Upper lobe of left lung (tissue), 6 donors: ENCODE measurements around the gene KRTAP5-6. TPM values are rescaled to one million over a fixed set of nuclear protein-coding genes. Genes with fewer than 3 reads are reported as not detected.

Experiments
- ATAC-seq, 2 donors: fragments of 200-7000 bp; cut with Tn5 transposase; one replicate each; pipeline ENCODE4 v1.9.1; 2022; ENCODE audit warnings: mild to moderate bottlenecking in 2 of 2, moderate library complexity in 2 of 2; ENCODE audit not compliant: low FRiP score in 2 of 2
- DNase-seq, 2 donors: peaks; one replicate each; pipeline ENCODE4 v3.0.0-alpha.2; 2019 to 2020
- H3K27ac ChIP-seq, 4 donors: fragments of 200-600 bp; sonication (generic); one replicate each; pipeline ENCODE4 v1.5.1; 2016 to 2019
- H3K27me3 ChIP-seq, 4 donors: fragments of 200-600 bp; sonication (generic); one replicate each; pipeline ENCODE4 v1.5.1; 2017 to 2019
- H3K36me3 ChIP-seq, 4 donors: fragments of 200-600 bp; sonication (generic); one replicate each; pipeline ENCODE4 v1.5.1; 2016 to 2019
- H3K4me1 ChIP-seq, 4 donors: fragments of 200-600 bp; sonication (generic); one replicate each; pipeline ENCODE4 v1.5.1; 2018 to 2019
- H3K4me3 ChIP-seq, 4 donors: fragments of 200-600 bp; sonication (generic); one replicate each; pipeline ENCODE4 v1.5.1; 2017 to 2019; ENCODE audit warnings: mild to moderate bottlenecking in 2 of 4, moderate library complexity in 1 of 4
- H3K9me3 ChIP-seq, 4 donors: fragments of 200-600 bp; sonication (generic); one replicate each; pipeline ENCODE4 v1.5.1; 2018 to 2019
- CTCF ChIP-seq, 6 experiments: fragments of 450-650 bp in 4 of 6; fragments of 200-600 bp in 2 of 6; sonication (generic) in 2 of 6; IDR thresholded peaks; one replicate each; pipeline ENCODE4 v1.5.1; 2016 to 2019; ENCODE audit warnings: antibody characterized with exemption in 6 of 6
- EP300 ChIP-seq, 4 donors: sonication (generic); formaldehyde crosslinking; IDR thresholded peaks; one replicate each; pipeline ENCODE4 v1.5.1; 2017; ENCODE audit warnings: antibody characterized with exemption in 4 of 4, control low read depth in 2 of 4
- POLR2A ChIP-seq, 4 donors: fragments of 450-650 bp; IDR thresholded peaks; one replicate each; pipeline ENCODE4 v1.5.1; 2016 to 2017; ENCODE audit warnings: antibody characterized with exemption in 4 of 4, mild to moderate bottlenecking in 2 of 4
- POLR2AphosphoS5 ChIP-seq, 2 donors: sonication (generic); formaldehyde crosslinking; IDR thresholded peaks; one replicate each; pipeline ENCODE4 v1.5.1; 2017; ENCODE audit warnings: antibody characterized with exemption in 2 of 2
- WGBS, 2 donors: methylation state at CpG; one replicate each; pipeline ENCODE4 v1.1.5; 2017 to 2018; 5-methylcytosine and 5-hydroxymethylcytosine counted together
- total RNA-seq, 6 donors: library from RNA; depleted of rRNA in 4 of 6; stranded (reverse); fragments of >200 nt in 4 of 6; gene quantifications; one replicate each; pipeline versions ENCODE4 v1.1.0 to v1.2.1, GENCODE V29; 2016 to 2021
- donor health status: DM: no; HTN: no; CAD: no; lungs with moderate emphysema.
- donor health status: DM: no; HTN: yes; CAD: no; lungs with severe emphysema.

Gene KRTAP5-6
- total RNA-seq, 6 donors from 2014 or later: not detected

- Histone ChIP-seq H3K36me3 (no peaks in the 10 kb centered on the region), H3K4me3 (no peak overlapping the region), H3K27ac (no peak overlapping the region), H3K27me3 (no peaks in the 10 kb centered on the region), H3K4me1 (no peaks in the 10 kb centered on the region), H3K9me3 (no peaks in the 10 kb centered on the region)
- DNase-seq (no peak), ATAC-seq (no peak)
- TF ChIP-seq POLR2AphosphoS5 (IDR thresholded peaks at IDR 0.05) (no peak), CTCF (IDR thresholded peaks at IDR 0.05) (no peak), EP300 (IDR thresholded peaks at IDR 0.05) (no peak), POLR2A (IDR thresholded peaks at IDR 0.05) (no peak)
- WGBS, 2 donors: 74 to 75% methylated on average over 10 of the region's 10 CpGs
Observed at GRCh38 chr11:1701091-1701807, 4.3 kb downstream of the KRTAP5-6 start.

GRCh38 chr11:1702506-1702905, 5.5 kb downstream of the KRTAP5-6 start:
- ATAC-seq (no peak), DNase-seq (no peak)
- no peak for TF ChIP-seq EP300 (IDR thresholded peaks at IDR 0.05)
- no peak for TF ChIP-seq POLR2A (IDR thresholded peaks at IDR 0.05)
- TF ChIP-seq CTCF (IDR thresholded peaks at IDR 0.05): no peak
- no peak for TF ChIP-seq POLR2AphosphoS5 (IDR thresholded peaks at IDR 0.05)
- Histone ChIP-seq H3K4me1 (no peaks in the 10 kb centered on the region), H3K9me3 (no peaks in the 10 kb centered on the region), H3K36me3 (no peaks in the 10 kb centered on the region), H3K4me3 (no peak overlapping the region), H3K27ac (no peak overlapping the region), H3K27me3 (no peaks in the 10 kb centered on the region)
- 89 to 93% methylated on average over 10 of the region's 10 CpGs for WGBS, 2 donors

GRCh38 chr11:1703146-1703545, 6.2 kb downstream of the KRTAP5-6 start:
- Histone ChIP-seq H3K27me3 (no peaks in the 10 kb centered on the region), H3K4me3 (no peak overlapping the region), H3K9me3 (no peaks in the 10 kb centered on the region), H3K27ac (no peak overlapping the region), H3K4me1 (no peaks in the 10 kb centered on the region), H3K36me3 (no peaks in the 10 kb centered on the region)
- TF ChIP-seq POLR2A (IDR thresholded peaks at IDR 0.05): no peak
- 84 to 88% methylated on average over 6 of the region's 6 CpGs for WGBS, 2 donors
- no peak for DNase-seq
- no peak for ATAC-seq

GRCh38 chr11:1705126-1706052, 8.4 kb downstream of the KRTAP5-6 start:
- TF ChIP-seq CTCF (IDR thresholded peaks at IDR 0.05): no peak
- no peak for TF ChIP-seq POLR2AphosphoS5 (IDR thresholded peaks at IDR 0.05)
- TF ChIP-seq POLR2A (IDR thresholded peaks at IDR 0.05): no peak
- no peak for TF ChIP-seq EP300 (IDR thresholded peaks at IDR 0.05)
- ATAC-seq (no peak), DNase-seq (no peak)
- Histone ChIP-seq H3K9me3 (no peaks in the 10 kb centered on the region), H3K4me3 (no peak overlapping the region), H3K27ac (no peak overlapping the region), H3K4me1 (no peaks in the 10 kb centered on the region), H3K27me3 (no peaks in the 10 kb centered on the region), H3K36me3 (no peaks in the 10 kb centered on the region)
- WGBS, 2 donors: 62 to 74% methylated on average over 15 of the region's 15 CpGs

GRCh38 chr11:1706634-1707400, 9.8 kb downstream of the KRTAP5-6 start:
- H3K27me3 ChIP-seq: no peaks in the 10 kb centered on the region
- H3K9me3 ChIP-seq: no peaks in the 10 kb centered on the region
- DNase-seq: peak; percentile 28 to 75
- TF ChIP-seq POLR2A (IDR thresholded peaks at IDR 0.05) (no peak), CTCF (IDR thresholded peaks at IDR 0.05) (peak in 1 of 6 experiments; percentile 10), EP300 (IDR thresholded peaks at IDR 0.05) (no peak), POLR2AphosphoS5 (IDR thresholded peaks at IDR 0.05) (no peak)
- 78 to 82% methylated on average over 9 to 17 of the region's 17 CpGs for WGBS, 2 donors
- no peak for ATAC-seq
- H3K4me3 ChIP-seq: no peak overlapping the region
- no peaks in the 10 kb centered on the region for H3K36me3 ChIP-seq
- H3K4me1 ChIP-seq: no peaks in the 10 kb centered on the region
- H3K27ac ChIP-seq: no peak overlapping the region
